ENCODE data around the gene TSPAN31.

TSPAN31 gene

GRCh38 chr12:57736741-57737466, 7.9 kb upstream of the TSPAN31 start:
- no peak for DNase-seq

DNA sequence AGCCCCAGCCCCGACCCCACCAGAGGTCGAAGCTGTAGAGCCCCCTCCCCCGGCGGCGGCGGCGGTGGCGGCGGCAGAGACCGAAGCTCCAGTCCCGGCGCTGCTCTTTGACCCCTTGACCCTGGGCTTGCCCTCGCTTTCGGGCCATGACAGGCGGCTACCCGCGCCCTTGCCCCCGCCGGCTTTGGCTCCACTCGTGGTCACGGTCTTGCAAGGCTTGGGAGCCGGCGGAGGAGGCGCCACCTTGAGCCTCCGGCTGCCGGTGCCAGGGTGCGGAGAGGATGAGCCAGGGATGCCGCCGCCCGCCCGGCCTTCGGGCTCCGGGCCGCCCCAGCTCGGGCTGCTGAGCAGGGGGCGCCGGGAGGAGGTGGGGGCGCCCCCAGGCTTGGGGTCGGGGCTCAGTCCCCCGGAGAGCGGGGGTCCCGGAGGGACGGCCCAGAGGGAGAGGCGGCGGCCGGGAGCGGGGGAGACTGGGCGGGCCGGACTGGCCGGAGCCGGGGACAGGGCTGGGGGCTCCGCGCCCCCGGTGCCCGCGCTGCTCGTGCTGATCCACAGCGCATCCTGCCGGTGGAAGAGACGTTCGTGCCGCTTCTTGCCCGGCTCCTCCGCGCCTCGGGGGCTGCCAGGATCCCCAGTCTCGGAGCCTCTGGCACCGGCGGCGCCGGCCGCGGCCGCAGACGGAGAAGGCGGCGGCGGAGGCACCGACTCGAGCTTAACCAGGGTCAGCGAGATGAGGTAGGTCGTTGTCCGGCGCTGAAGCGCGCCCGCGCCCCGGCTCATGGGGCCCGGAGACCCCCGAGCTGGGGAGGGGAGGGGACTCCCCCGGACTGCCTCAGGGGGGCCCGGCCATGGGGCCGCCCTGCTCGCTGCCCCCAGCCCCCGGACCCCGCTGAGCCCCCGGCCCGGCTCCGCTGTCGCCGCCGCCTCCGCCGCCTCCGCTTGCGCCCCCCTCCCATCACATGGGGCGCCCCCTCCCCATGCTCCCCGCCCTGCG, 7.1 kb upstream of the TSPAN31 start:
- DNase-seq = no peak

- no peak for DNase-seq
These were observed 6.1 kb upstream of the TSPAN31 start, which contains the start of gene AGAP2 for GRCh38 chr12:57738661-57739237. AGAP2 (minus strand) TSS chr12:57738742; CDS start chr12:57738246, 496 bp downstream.

DNA sequence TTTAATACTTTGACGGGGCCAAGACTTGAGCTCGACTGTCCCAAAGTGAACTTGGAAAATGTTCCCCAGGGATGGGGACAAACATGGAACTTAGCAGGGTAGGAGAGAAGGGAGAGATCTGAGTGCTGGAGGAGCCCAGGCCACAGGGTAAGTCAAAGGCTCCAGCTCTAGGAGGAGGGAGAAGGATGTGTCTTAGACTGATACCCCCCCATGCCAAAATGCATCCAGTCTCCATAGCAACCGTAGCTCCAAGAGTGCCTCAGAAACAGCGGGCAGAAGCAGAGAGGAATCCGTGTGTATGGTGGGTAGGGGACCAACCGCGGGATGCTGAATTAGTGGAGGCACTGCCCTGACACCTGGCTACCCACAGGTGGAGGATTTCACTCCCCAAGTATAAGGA, 5.5 kb upstream of the TSPAN31 start:
- no peak for DNase-seq

DNA sequence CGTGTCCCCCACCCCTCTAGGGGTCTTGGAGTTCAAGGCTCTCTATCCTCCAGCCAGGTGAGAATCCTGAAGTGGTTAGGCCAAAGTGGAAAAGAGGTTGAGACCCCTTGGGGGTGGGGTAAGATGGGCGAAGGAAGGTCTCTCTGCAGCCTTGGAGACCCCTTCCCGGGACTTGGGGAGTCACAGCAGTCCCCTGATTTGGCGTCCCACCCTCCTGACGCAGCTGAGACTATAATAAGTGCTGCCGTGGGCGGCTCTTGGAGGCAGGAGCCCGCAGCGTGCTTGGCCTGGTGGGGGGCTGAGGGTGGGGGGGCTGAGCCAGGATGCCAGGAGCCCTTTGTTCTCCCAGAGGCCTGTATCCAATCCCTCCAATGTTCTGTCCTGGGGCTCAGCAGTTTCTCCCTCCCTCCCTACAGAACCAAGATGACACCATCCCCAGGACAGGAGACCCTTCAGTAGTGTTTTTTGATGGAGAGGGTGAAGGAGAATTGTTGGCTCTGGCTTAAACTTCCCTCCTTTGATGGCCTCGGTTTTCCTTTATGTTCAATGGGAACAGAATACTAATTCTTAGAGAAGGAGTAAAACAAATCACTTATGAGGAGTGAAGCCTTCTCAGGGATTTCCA, 4.8 kb upstream of the TSPAN31 start:
- no peak for DNase-seq

- peak; percentile 83 for DNase-seq
These were observed 4.0 kb upstream of the TSPAN31 start for GRCh38 chr12:57740656-57741412.

GRCh38 chr12:57741413-57741789, 3.4 kb upstream of the TSPAN31 start:
- DNase-seq = no peak

DNA sequence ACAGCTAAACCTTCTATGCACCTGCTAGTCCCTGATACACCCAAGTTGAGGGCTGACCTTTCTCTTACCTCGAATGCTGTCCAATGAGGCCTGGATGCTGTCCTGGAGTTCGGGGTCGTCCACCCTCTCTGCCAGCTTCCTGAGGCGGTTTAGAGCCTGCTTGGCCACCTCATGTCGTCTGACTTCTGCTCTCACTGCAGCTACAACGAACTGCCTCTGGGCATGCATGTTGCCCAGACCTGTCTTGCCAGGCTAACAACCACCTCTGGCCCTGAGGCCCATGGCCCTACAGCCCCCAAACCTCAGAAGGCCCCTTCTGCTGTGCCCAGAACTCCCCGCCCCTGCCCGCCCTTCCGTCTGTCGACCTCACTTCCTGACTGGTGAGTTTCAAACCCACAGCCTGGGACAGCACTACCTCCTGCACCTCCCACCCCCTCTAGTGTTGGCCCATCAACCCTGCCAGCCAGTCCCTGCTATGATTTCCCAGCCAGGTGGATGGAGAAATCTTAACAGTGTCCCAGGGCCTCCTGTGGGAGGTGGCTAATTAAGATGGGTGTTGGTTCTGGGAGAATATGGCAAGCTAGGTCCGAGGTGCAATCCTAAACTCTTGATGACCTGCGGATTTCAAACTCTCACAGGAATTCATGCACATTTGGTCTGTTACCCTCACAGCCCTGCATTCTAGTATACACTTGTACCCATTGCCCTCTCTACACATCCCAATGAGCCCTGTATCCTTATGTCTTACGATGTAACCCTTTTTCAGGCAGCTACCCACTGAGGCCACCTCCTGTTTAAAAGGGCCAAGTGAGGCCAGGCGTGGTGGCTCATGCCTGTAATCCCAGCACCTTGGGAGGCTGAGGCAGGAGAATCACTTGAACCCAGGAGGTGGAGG, 2.7 kb upstream of the TSPAN31 start:
- peak; percentile 79 for DNase-seq

GRCh38 chr12:57743769-57744168, 1.1 kb upstream of the TSPAN31 start:
- no peak for DNase-seq

DNA sequence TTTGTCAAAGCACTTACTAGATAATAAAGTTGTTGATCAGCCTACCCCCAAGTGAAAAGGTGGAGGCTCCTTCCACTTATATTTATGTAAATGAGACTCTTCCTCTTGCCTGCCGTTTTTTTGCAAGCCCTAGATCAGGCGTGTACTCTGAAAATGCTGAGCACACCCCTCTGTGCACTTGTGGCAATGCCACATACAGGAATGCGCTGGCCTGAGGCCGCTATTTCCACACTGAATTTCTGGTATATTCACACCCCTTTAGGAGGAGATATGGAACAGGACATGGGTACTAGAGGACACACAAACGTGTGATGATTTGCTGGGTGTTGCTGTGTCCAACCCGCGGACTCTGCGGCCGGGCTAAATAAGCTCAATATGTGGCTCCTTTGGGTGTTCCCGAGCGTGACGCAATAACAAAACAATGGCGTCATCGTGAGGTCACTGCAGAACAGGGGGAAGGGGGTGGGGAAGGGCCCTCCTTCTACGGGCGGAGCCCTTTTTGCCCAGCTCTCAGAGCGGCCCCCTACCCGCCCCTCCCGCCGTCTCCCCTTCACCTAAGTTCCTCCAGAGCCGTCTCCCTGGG, 554 bp upstream of the TSPAN31 start:
- DNase-seq = peak; percentile 54

- DNase-seq = no peak
These were observed 644 bp downstream of the TSPAN31 start for GRCh38 chr12:57745485-57745881.

- DNase-seq = no peak
These were observed 1.2 kb downstream of the TSPAN31 start for GRCh38 chr12:57746025-57746424.

- DNase-seq = no peak
These were observed 4.2 kb downstream of the TSPAN31 start for GRCh38 chr12:57749061-57749460.

DNA sequence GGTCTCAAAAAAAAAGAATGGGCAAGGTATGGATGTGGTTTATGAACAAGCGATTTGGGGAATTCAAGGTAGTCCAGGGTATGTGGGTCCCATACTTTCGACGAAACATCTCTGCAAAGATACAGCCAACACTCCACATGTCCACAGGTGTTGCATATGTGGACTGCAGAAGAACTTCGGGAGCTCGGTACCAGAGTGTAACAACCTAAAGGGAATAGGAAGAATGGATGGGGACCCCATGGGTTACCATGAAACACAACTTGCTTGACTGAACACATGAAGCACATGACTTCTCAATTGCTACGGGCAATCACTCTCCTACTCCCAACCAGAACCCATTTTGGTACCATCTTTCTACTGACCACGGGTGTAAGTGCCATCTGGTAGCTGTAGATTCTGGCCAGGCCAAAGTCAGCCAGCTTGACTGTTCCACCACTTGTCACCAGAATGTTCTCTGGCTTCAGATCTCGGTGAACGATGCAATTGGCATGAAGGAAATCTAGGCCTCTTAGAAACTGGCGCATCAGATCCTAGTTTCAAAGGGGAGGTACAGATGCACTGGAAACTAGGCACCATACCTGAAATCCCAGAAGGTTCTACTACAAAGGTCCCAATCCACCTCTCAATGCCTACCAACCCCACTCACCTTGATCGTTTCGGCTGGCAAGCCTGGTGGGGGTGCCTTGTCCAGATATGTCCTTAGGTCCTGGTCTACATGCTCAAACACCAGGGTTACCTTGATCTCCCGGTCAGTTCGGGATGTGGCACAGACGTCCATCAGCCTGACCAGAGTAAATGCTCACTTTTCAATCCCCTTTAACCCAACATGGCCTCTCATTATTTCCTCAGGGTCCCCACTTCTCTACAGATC, 6.0 kb downstream of the TSPAN31 start:
- no peak for DNase-seq

GRCh38 chr12:57751432-57751787, 6.6 kb downstream of the TSPAN31 start:
- no peak for DNase-seq

DNA sequence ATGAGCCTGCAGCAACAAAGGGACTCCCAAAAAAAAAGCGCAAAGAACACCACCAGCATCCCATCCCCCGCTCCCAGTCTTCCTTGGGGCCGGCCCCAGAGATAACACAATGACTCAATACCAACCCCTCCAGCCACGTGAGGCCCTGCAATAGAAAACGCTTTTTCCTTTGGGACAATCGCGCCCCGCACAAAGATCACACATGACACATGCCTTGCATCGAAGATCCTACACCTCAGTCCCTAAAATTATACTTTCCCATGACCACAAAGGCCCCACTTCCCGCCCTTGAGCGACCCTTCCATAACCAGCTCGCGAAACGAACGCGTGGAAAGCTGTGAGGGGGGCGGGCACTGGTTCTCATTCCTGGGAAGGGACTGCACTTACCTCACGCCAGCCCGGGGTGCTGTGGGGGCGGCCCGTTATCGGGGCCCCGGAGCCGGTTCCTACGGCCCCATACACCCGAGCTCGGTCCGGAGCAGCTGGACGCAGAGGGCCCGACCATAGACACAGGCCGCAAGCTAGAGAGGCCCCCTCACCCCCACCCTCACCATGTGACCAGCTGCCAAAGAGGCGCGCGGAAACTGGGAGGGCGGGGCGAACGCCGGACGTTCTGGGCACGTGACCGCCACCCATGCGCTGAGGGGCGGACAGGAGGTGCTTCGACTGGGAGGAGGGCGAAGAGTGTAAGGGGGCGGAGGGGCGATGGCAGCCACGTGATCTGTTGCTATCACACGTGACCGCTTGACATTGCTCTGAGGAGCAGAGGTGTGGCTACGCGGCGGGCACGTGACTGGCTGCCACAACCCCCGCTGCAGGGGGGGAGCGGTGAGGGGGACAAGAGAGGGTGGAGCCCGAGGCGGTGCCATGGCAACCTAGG, 7.2 kb downstream of the TSPAN31 start, which contains the start of gene CDK4:
TSS of gene CDK4 (minus strand) at position 523 of the 880 bp plus-strand sequence. CDS start 593 bp downstream, outside the sequence.
- peak; percentile 98 for DNase-seq

DNA sequence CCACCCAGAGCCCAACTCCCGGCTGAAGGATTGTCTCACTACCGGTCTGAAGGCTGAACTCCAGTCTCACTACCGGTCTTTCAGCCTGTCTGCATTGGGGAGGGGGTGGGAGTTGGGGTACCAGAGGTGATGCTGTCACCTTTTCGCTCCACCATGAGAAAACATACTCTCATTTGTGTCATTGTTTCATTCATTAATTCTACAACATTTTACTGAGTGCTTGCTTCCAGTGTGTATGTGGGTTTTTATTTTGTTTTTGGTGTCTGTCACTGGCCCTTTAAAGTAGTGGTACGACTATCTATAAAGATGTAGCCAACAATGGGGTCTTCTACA, 7.8 kb downstream of the TSPAN31 start:
- DNase-seq = no peak

GRCh38 chr12:57753756-57754337, 9.0 kb downstream of the TSPAN31 start:
- DNase-seq = no peak

All from activated gamma-delta T cell treated with Interleukin-2 at 50 U/mL for 16 hours (primary cell).